GM10248 (cell line): ENCODE data around the gene SLC2A6.

Experiments used
- CTCF ChIA-PET: fragments of 300-600 bp; sonication (Branson Sonifier 250); formaldehyde crosslinking; extraction: SDS; loops from one replicate; lab custom pipeline; 2021; ENCODE audit warnings: antibody characterized with exemption; lab: Yijun Ruan, JAX
- POLR2A ChIA-PET: fragments of 350-650 bp; sonication (Branson Sonifier 250); formaldehyde crosslinking; extraction: SDS; loops from one replicate; lab custom pipeline; 2020; ENCODE audit warnings: antibody characterized with exemption; lab: Yijun Ruan, JAX
- DNase-seq: peaks from one replicate; pipeline ENCODE4 v3.0.0; 2012; ENCODE audit errors: extremely low spot score
- TF ChIP-seq, protein P1 (sequence below): IDR thresholded peaks from 2 replicates; pipeline ENCODE4 v1.5.1; 2012; ENCODE audit warnings: mild to moderate bottlenecking, low read depth; ENCODE audit errors: extremely low read depth, missing control alignments, control extremely low read depth

SLC2A6 gene

DNA sequence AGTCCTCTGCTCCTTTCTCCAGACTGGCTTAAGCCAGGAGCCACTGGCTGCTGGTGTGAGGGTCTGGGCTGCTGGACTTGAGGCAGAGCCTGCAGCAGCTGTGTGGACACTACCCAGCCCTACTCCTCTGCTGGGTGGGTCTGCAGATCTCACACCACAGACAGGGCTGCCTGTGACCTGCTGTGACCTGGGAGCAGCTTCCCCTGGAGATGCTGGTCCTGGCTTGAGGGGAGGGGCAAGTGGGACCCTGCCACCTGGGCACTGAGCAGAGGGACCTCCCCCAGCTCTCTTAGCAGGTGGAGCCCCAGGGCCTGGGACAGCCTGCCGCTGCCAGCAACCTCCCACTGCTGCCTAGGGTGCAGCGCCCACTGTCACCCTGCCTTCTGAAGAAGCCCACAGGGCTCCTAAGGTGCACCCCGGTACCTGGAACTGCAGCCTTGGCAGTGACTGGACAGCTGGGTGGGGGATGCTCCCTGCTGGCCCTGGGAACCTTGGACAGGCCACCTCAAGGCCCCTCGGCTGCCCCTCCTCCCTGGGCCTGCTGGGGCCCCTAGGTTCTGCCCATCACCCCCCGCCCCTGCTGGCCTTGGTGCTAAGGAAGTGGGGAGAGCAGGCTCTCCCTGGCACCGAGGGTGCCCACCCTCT, 10.0 kb downstream of the SLC2A6 start:
- TF ChIP-seq, protein P1, sequence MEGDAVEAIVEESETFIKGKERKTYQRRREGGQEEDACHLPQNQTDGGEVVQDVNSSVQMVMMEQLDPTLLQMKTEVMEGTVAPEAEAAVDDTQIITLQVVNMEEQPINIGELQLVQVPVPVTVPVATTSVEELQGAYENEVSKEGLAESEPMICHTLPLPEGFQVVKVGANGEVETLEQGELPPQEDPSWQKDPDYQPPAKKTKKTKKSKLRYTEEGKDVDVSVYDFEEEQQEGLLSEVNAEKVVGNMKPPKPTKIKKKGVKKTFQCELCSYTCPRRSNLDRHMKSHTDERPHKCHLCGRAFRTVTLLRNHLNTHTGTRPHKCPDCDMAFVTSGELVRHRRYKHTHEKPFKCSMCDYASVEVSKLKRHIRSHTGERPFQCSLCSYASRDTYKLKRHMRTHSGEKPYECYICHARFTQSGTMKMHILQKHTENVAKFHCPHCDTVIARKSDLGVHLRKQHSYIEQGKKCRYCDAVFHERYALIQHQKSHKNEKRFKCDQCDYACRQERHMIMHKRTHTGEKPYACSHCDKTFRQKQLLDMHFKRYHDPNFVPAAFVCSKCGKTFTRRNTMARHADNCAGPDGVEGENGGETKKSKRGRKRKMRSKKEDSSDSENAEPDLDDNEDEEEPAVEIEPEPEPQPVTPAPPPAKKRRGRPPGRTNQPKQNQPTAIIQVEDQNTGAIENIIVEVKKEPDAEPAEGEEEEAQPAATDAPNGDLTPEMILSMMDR = no peak
- ChIA-PET CTCF (interaction anchor here (1.1 to 2.2 kb wide), 2 partner anchors 9 to 39 kb away, joined by 3 to 6 read pairs; partner anchors contain the start of gene SLC2A6), POLR2A (interaction anchor here (0.9 kb wide), 1 partner anchor 10 kb away, joined by 3 read pairs; the partner anchor contains the start of gene SLC2A6)
- no peak for DNase-seq

DNA sequence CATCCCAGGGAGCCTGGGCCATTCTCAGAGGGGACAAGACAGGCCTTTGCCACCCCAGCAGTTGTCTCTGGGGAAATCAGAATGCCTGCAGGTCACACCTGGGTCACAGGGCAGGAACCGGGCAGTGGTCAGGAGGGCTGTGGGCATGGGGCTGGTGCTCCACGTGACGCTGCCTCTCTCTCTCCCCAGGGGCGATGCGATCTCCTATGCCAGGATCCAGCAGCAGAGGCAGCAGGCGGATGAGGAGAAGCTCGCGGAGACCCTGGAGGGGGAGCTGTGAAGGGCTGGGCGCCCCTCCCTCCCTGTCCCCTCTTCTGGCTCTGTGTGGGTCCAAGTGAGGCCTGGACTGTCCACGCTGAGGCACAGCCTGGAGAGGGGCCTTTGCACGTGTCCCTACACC, 10.5 kb downstream of the SLC2A6 start:
- ChIA-PET CTCF (interaction anchor here (1.1 to 2.2 kb wide), 2 partner anchors 10 to 38 kb away, joined by 3 to 6 read pairs; partner anchors contain the start of gene SLC2A6), POLR2A (interaction anchor here (0.9 kb wide), 1 partner anchor 10 kb away, joined by 3 read pairs; the partner anchor contains the start of gene SLC2A6)
- TF ChIP-seq, protein P1 = no peak
- DNase-seq = no peak

DNA sequence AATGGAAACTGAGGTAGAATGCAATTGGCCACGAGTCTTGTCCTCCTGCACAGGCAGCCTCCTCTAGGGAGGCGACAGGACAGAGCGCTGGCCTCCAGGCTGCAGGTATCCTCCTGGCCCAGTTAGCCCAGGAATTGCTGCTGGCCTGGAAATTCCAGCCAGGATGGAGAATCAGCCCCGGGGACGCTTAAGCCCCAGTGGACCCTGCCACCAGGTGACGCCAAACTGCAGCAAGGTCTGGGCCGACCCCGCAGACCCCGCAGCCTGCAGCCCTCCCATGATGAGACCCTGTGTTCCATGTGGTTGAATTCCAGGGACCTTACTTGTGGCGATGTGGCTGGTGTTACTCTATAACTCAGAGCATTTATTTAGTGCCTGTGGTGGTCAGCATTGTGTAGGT, 11.8 kb downstream of the SLC2A6 start:
- ChIA-PET POLR2A (no interaction called here), CTCF (interaction anchor here (2.2 kb wide), 1 partner anchor 11 kb away, joined by 6 read pairs; the partner anchor contains the start of gene SLC2A6)
- TF ChIP-seq, protein P1 = no peak
- DNase-seq = no peak

DNA sequence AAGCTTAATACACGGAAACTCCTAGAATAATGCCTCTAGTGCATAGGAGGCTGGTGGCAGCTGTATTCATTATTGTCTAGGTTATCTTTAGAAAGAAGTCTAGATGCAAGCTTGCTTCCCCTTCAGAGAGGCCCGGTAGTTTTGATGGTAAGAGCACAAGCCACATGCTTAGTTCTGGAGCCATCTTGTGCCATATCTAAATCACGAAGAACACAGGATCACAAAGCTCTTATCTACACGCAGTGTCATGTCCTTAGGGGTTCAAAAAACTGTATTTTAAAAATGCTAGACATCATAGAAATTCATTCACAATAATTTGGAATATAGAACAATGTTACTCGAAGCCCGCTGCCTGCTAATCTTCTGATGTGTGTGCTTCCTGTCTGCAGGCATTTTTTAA, 12.9 kb downstream of the SLC2A6 start:
- TF ChIP-seq, protein P1 = no peak

DNA sequence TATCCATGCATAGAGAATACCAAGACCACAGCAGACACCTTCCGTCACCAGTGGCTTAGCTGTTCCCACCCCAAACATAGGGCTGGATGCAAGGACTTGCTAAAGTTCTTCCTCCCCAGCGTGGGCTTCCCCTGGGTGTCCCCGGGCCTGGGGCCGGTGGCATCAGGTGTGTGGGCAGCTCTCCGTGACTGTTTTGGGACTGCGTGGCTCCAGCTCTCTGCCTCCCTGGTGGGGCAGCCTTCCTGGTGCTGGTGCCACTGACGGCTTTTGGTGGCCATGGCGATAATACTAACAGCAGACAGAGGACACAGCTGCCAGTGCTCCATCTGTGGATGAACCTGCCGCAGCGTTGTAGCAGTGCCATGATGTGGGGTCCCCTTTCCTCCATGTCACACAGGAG, 14.3 kb downstream of the SLC2A6 start:
- POLR2A ChIA-PET = no interaction called here
- CTCF ChIA-PET = no interaction called here
- no peak for DNase-seq
- TF ChIP-seq, protein P1 = no peak

More for the DNA sequence above, 12.9 kb downstream of the SLC2A6 start:
- ChIA-PET POLR2A (interaction anchor here (0.6 kb wide), 1 partner anchor 17 kb away, joined by 3 read pairs; no protein-coding TSS in a partner anchor), CTCF (interaction anchor here (1.3 kb wide), 1 partner anchor 52 kb away, joined by 3 read pairs; no protein-coding TSS in a partner anchor)
- DNase-seq = no peak

DNA sequence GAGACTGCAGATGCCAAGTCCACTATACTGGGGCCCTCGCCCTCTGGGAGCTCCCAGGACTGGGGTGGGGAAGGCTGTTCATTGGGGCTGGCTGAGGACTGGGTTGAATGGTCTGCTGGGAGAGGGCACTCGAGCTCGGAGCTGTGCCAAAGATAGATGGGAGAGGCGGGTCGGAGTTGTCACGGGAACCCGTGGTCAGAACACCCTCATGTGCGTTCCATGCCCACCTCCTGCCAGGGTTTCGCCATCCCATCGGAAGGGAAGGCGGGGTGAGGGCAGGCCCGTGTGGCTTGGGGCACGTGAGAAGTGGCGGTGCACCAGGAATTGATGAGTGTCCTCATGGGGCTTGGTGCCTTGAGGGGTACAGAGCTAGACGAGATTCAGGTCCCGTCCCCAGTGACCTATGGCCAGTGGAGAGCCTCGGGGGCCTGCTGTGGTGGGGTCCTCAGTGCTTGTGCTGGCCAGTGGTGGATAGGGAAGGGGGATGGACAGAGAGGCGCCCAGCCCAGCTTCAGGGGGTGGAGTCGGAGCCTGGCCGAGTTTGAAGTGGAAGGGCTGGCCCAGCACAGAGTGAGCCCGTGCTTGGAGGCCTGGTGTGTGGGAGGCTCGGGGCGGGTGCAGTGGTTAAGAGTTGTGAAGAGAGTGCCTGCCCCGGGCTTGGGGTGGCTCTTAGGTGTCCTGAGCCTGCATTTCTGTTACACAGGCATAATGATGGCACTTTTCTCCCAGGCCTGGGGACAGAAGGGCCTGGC, 14.9 kb downstream of the SLC2A6 start:
- ChIA-PET POLR2A (no interaction called here), CTCF (no interaction called here)
- DNase-seq = no peak
- TF ChIP-seq, protein P1 = no peak
